Fibroblast of mammary gland (primary cell): Measurements from ENCODE around the gene LRRC49.
"Not testable (repeated sequence)": the region's sequence is repeated elsewhere in the genome, so short reads cannot be mapped to it uniquely, and the experiment has no call there.

ENCODE experiments used
- DNase-seq: peaks from one replicate; pipeline ENCODE4 v3.0.0-alpha.2; 2010; ENCODE audit warnings: low read depth
- H3K4me3 ChIP-seq: 2 replicates; pipeline ENCODE4 v1.5.1; 2011; ENCODE audit warnings: low read depth, mild to moderate bottlenecking, low read length, moderate library complexity; ENCODE audit not compliant: control insufficient read depth
- CTCF ChIP-seq: conservative IDR thresholded peaks from 2 replicates; pipeline ENCODE4 v1.5.1; 2011; ENCODE audit warnings: low read depth, low read length, inconsistent platforms; ENCODE audit not compliant: control insufficient read depth, insufficient read depth

The LRRC49 gene

GRCh38 chr15:70995383-70995970 lies 102.9 kb downstream of the LRRC49 start:
- DNase-seq = no peak
- TF ChIP-seq CTCF = no peak

GRCh38 chr15:70998319-70998718 lies 105.7 kb downstream of the LRRC49 start:
- no peak for DNase-seq
- TF ChIP-seq CTCF = no peak
- H3K4me3 ChIP-seq = no peak overlapping the region

More at GRCh38 chr15:70995383-70995970, 102.9 kb downstream of the LRRC49 start:
- no peak overlapping the region for H3K4me3 ChIP-seq

GRCh38 chr15:71002316-71002715 lies 109.7 kb downstream of the LRRC49 start:
- DNase-seq = peak; percentile 4

GRCh38 chr15:71003319-71003718 lies 110.7 kb downstream of the LRRC49 start:
- no peak overlapping the region for H3K4me3 ChIP-seq
- TF ChIP-seq CTCF = no peak
- DNase-seq = peak; percentile 34

More at GRCh38 chr15:71002316-71002715, 109.7 kb downstream of the LRRC49 start:
- H3K4me3 ChIP-seq = no peak overlapping the region
- no peak for TF ChIP-seq CTCF

GRCh38 chr15:71004506-71004905 lies 111.9 kb downstream of the LRRC49 start:
- not testable (repeated sequence) for H3K4me3 ChIP-seq, DNase-seq

GRCh38 chr15:71005895-71006294 lies 113.3 kb downstream of the LRRC49 start:
- no peak overlapping the region for H3K4me3 ChIP-seq
- no peak for TF ChIP-seq CTCF
- DNase-seq = no peak

- TF ChIP-seq CTCF = no peak
- H3K4me3 ChIP-seq = no peak overlapping the region
- DNase-seq = no peak
Observed at GRCh38 chr15:71008250-71008870, 115.7 kb downstream of the LRRC49 start.
